ENCODE results near the gene TPM3.
"Not testable (repeated sequence)": the region's sequence is repeated elsewhere in the genome, so short reads cannot be mapped to it uniquely, and the experiment has no call there.

The TPM3 gene

GRCh38 chr1:154205778-154206177 is 13.9 kb upstream of the TPM3 start:
- not testable (repeated sequence) for DNase-seq

DNA sequence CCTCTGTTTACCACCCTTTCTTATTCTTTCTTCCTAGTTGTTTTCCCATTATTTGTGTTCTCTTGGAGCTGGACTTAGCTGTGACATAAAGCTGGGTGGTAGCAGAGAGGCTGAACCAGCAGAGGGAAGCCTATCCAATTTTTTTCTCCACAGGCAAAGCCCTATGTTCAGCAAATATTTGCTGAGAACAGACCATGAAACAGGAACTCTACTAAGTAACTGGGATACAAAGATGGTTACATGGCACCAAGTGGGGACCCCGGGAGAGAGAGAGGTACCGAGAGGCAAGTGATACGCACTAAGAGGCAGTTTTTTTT is 7.6 kb upstream of the TPM3 start:
- no peak for DNase-seq

DNA sequence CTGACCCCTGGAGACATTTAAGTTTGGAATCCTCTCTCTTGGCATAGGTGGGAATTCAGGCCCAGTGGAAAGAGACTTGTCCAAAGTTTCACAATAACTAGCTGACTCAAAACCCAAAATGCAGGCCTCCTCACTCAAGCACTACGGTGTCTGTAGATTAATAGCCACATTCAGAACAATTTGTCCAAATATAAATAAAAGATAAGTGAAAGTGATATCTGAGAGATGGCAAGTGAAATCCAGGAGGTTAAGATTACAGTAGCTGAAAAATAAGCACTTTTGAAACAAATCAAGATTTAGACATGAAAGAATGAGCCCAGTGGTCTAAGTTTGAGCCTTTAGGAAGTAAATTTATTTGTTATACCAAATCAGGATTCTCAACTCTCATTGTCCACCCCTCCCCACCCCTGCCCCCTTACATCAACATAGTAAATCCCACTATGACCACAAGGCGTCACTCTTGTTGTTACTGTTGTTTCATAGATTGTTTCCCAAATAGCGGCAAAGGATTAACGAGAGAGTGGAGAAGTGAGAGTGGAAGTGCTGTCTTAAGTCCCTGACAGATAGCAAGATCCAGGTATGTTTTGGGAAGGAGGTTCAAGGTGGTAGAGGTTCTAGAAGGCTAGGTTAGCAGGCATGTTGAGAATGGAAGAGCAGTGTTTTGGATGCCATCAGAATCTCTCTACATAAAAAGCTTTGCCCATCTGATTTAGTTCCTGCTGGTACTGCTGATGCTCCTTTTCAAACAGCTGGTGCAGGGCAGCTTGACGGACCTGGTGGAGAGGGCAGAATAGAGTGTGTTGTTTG is 7.1 kb upstream of the TPM3 start:
- DNase-seq, result peak; percentile 42 to 74

GRCh38 chr1:154193821-154194220 is 1.9 kb upstream of the TPM3 start:
- no peak for DNase-seq

GRCh38 chr1:154192476-154192875 is 576 bp upstream of the TPM3 start:
- DNase-seq, result no peak

DNA sequence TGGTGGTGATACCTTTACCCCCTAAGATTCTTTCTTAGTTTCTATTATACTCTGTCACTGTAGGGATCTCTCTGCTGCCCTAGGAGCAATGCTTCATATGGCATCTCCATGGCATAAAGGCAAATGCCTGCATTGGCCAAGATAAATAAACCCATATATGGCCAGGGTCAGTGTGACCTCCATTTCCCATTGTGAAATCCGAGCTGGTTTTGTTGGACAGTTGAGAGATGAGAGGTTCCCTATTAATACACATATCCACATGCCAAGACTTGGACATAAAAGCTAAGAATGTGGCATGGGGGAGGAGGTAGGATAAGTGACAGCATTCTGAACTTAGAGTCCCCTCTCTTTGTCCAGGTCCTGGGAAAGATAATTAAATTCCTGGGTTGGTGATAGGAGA is 1.4 kb downstream of the TPM3 start:
- no peak for DNase-seq

GRCh38 chr1:154186852-154187501 is 4.9 kb downstream of the TPM3 start:
- DNase-seq, result no peak

DNA sequence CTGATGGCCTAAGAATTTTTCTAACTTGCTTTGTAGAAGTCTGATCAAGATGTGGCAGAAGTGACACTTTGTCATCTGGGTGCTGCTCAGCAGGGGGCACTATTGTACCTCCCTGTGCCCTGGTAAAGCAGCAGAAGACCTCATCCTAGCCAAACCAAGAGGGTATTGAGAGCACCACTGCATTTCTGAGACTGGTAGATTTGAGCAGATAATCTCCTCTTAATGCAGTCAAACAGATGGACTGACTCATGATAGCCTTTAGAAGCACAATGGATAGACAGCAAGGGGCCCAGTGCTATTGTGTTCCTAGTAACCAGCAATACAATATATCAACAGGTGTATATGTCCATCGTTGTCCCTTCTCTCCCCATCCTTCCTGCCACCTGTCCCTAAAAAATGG is 5.7 kb downstream of the TPM3 start:
- peak; percentile 69 to 73 for DNase-seq

DNA sequence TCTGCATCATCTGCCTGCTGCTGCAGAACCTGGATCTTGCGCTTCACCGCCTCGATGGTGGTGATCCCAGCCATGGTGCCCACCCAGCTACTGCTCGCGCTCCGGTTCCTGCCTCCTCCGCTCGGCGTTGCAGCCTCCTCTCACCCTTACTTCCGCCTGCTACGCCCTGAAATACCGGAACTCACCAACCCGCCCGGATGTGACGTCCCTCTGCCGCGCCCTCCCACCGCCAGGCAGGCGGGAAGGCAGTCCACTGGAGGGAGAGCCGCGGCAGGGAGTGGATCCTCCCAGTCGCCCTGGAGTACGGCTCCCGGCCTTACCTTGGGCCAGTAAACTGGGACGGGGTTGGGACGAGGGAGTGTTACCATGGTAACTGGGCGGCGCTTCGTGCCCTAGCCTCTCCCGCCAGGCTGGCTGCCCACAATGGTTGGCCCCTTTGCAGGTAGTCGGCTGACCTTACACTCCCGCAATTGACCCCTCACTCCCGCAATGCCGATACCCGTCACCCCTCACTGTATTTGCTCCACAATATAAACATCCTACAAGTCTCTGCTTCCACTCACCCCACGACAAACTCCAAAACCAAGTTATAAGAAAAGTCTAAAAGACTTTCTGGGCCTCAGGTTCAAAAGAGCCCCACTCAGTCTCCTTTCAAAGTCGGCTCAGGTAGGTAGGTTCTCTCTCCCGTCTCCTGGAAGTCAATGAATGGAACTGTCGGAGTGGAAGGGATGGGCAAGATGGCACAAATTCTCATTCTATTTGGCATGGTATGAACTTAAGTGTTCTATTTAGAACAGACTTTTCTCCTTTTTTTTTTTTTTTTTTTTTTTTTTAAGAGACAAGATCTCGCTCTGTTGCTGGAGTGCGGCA is 8.6 kb downstream of the TPM3 start:
- peak; percentile 93 for DNase-seq

GRCh38 chr1:154182344-154183045 is 9.4 kb downstream of the TPM3 start:
- DNase-seq, result peak; percentile 80 to 81

DNA sequence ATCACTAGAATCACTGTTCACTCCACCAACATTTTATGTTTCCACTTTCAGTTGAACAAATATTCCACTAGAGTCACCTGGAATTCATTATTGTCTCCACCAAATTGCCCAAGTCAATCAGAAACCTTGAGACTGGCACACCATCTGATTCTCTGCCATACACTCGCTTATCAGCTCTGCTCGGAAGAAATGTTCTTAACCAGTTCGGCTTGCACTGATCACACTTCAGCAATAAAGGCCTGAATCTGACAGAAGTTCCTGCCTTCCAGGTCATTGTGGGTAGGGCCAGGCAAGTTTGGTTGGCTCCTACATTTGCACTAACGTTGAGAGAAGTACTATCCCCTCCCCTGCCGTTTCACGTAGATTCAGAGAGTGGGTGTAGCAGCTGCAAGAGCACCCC is 10.0 kb downstream of the TPM3 start:
- no peak for DNase-seq

GRCh38 chr1:154179946-154180687 is 11.8 kb downstream of the TPM3 start:
- peak in 1 of 2 donors; percentile 48 for DNase-seq

DNA sequence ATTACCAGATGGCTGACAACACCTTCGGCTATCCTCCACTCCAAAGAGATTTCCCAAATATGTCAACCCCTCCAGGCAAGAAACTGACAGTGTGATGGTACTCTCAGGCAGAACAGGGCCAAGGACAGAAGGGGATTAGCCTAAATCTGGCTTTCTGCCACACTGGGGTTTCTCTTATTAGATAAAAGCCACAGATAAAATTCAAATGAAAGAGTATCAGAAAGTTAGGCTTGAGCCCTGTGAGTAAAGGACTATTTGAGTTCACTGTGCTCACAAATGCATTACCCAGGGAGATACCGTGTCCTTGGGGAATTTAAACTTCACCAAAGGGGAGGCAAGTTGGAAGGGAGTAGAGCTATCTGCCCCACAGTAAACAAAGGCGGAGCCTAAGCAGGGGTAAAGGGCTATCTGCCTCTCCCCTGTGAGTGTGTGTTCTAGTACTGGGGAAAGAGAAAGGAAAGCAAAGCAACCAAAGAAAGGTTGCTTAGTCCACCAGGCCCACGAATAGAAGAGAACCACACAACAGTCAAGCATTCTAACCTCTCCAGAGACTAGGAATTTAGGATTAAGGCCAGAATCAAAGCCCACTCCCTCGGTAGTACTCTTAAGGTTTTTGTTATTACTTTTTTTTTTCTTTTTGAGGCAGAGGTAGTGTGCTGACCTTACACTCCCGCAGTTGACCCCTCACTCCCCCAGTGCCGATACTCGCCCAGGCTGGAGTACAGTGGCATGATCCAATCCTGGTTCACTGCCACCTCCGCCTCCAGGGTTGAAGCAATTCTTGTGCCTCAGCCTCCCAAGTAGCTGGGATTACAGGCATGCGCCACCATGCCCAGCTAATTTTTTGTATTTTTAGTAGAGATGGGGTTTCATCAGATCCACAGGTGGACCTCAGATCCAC is 12.7 kb downstream of the TPM3 start:
- no peak for DNase-seq

- peak in 1 of 2 donors; percentile 15 for DNase-seq
These were observed 13.9 kb downstream of the TPM3 start for GRCh38 chr1:154178013-154178412.

- no peak for DNase-seq
These were observed 15.6 kb downstream of the TPM3 start for GRCh38 chr1:154176337-154176736.

DNA sequence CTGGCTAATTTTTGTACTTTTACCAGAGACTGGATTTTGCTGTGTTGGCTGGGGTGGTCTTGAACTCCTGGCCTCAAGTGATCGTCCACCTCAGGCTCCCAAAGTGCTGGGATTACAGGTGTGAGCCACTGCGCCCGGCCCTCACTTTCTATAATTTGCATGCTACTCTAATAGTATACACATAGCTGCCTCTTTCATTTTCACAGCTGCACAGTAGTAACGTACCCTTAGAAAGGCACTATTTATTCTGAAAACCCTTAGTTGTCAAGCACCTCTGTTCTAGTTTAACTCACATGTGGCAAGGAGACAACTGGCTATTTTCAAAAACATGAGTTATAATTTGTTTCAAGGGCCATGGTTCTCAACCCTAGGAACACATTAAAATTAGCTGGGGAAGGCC is 17.2 kb downstream of the TPM3 start:
- DNase-seq, result no peak

DNA sequence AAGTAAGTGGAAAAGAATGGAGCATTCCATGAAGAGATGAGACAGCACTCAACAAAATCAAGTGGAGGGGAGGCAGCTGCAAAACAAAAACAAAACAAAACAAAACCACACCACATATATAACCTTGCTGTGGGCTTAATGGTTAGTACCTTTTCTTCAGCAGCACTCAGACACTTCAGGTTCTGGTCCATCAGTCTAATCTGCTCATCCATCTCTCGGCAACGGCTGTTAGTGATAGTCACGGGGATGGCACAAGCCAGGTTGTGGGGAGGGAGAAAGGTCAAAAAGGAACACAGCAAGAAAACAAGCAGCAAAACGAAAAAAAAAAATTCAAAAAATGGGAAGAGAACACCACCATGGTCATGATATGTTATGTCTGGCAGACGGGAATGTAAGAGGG is 20.0 kb downstream of the TPM3 start:
- DNase-seq, result no peak

DNA sequence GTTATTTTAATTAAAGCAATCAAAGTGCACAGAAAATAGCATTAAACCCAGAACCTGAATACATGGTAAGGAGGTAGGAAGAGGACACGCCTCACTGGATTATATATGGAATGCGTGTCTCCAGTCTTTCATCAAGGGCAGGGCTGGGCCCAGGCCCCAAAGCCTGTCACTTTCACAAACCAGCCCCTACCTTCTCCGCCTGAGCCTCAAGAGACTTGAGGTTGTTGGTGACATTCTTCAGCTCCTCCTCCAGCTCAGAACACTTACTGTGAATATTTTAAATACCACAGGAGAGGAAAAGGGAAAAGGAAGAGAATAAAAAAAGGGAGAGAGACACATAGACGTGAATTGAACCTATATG is 20.7 kb downstream of the TPM3 start:
- DNase-seq, result no peak

GRCh38 chr1:154170547-154171222 is 21.2 kb downstream of the TPM3 start:
- no peak for DNase-seq

DNA sequence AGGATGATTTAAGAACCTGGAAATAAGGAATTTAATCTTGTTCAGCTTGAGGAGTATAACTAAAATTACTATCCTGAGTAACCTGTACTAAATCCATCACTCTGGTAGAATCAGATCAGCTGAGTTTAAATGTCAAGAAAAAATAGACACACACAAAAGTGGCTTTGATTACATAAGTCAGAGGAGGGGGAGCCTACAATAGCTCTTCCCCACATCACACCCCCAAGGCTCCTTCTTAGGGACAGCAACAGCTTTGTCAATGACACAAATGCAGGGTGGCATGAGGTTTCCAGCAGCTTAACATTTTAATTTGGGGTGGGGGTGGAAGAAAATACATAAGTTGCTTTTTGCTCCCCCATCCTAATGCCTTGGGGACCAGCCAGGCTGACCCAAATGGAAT is 24.4 kb downstream of the TPM3 start:
- DNase-seq, result no peak

GRCh38 chr1:154166207-154166606 is 25.7 kb downstream of the TPM3 start:
- DNase-seq, result no peak
